ENCODE results near the gene WBP1L. TPM values are rescaled to one million over a fixed set of nuclear protein-coding genes. Genes with fewer than 3 reads are reported as not detected.

Gene WBP1L
- total and polyA plus RNA-seq, 4 donors: 12.3 to 43.6 (median 27.6) TPM

DNA sequence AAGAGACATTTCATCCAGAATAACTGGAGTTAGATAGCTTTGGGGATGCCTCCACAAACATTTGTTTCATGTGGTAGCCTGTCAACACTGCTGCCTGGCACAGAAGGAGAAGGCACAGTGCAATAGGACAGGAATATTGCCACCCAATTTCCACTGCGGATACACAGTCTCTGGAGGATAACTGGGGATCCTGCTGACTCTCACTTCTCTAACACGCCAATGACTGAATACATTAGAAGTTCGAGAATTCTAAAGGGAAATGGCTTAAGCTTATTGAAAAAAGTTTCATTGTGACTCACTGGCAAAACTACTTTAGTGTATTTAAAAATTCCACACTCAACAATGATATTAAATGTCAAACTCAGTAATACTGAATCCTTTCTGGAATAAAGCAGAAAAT, 42.5 kb upstream of the WBP1L start:
- no peak for DNase-seq (ENCODE audit: low spot score)
- Histone ChIP-seq H3K4me3 (ENCODE audit: low read depth in 1 of 3, low read length in 3 of 3) (no peak overlapping the region), H3K9ac (ENCODE audit: low read depth in 1 of 2, low read length in 2 of 2) (no peak overlapping the region), H3K4me1 (ENCODE audit: control insufficient read depth in 4 of 4, insufficient read depth in 4 of 4, low read length in 3 of 4) (no peaks in the 10 kb centered on the region), H3K36me3 (ENCODE audit: control insufficient read depth in 4 of 4, insufficient read depth in 3 of 4, low read depth in 1 of 4, low read length in 3 of 4) (peaks cover 1 to 9% (median 5%) of the 10 kb centered on the region in 4 donors), H3K27me3 (ENCODE audit: control insufficient read depth in 4 of 4, insufficient read depth in 4 of 4, low read length in 3 of 4) (no peaks in the 10 kb centered on the region), H3K27ac (ENCODE audit: low read depth in 1 of 2, low read length in 2 of 2) (no peak overlapping the region), H3K9me3 (ENCODE audit: control insufficient read depth in 4 of 4, low read length in 3 of 4) (no peaks in the 10 kb centered on the region)
- 87% methylated on average over 3 of the region's 3 CpGs for WGBS
- TF ChIP-seq YY1 (IDR thresholded peaks at IDR 0.05): no peak
- TF ChIP-seq, protein P1, sequence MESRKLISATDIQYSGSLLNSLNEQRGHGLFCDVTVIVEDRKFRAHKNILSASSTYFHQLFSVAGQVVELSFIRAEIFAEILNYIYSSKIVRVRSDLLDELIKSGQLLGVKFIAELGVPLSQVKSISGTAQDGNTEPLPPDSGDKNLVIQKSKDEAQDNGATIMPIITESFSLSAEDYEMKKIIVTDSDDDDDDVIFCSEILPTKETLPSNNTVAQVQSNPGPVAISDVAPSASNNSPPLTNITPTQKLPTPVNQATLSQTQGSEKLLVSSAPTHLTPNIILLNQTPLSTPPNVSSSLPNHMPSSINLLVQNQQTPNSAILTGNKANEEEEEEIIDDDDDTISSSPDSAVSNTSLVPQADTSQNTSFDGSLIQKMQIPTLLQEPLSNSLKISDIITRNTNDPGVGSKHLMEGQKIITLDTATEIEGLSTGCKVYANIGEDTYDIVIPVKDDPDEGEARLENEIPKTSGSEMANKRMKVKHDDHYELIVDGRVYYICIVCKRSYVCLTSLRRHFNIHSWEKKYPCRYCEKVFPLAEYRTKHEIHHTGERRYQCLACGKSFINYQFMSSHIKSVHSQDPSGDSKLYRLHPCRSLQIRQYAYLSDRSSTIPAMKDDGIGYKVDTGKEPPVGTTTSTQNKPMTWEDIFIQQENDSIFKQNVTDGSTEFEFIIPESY (IDR thresholded peaks at IDR 0.05): no peak
- TF ChIP-seq HNF4G (IDR thresholded peaks at IDR 0.05): no peak
- TF ChIP-seq GABPA (IDR thresholded peaks at IDR 0.05 in 1 of 2, conservative IDR thresholded peaks at IDR 0.05 in 1 of 2): no peak
- no peak for TF ChIP-seq RAD21 (IDR thresholded peaks at IDR 0.05)
- TF ChIP-seq, protein P2, sequence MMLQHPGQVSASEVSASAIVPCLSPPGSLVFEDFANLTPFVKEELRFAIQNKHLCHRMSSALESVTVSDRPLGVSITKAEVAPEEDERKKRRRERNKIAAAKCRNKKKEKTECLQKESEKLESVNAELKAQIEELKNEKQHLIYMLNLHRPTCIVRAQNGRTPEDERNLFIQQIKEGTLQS (IDR thresholded peaks at IDR 0.05): no peak
- TF ChIP-seq TAF1 (conservative IDR thresholded peaks at IDR 0.05): no peak
- no peak for TF ChIP-seq MAX (IDR thresholded peaks at IDR 0.05)

DNA sequence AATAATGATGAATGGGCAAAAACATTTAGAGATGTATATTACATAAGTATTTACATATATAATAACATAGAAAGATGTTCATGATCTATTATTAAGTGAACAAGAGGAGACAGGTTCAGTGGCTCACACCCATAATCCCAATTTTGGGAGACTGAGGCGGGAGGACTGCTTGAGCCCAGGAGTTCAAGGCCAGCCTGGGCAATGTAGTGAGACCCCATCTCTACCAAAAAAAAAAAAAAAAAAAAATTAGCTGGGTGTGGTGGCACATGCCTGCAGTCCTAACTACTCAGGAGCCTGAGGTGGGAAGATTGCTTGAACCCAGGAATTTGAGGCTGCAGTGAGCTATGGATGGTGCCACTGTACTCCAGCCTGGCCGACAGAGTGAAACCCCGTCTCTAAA, 42.0 kb upstream of the WBP1L start:
- H3K4me1 ChIP-seq (ENCODE audit: control insufficient read depth in 4 of 4, insufficient read depth in 4 of 4, low read length in 3 of 4): no peaks in the 10 kb centered on the region
- no peak overlapping the region for H3K9ac ChIP-seq (ENCODE audit: low read depth in 1 of 2, low read length in 2 of 2)
- no peak overlapping the region for H3K4me3 ChIP-seq (ENCODE audit: low read depth in 1 of 3, low read length in 3 of 3)
- H3K27me3 ChIP-seq (ENCODE audit: control insufficient read depth in 4 of 4, insufficient read depth in 4 of 4, low read length in 3 of 4): no peaks in the 10 kb centered on the region
- H3K36me3 ChIP-seq (ENCODE audit: control insufficient read depth in 4 of 4, insufficient read depth in 3 of 4, low read depth in 1 of 4, low read length in 3 of 4): peaks cover 1 to 9% (median 4%) of the 10 kb centered on the region in 4 donors
- no peaks in the 10 kb centered on the region for H3K9me3 ChIP-seq (ENCODE audit: control insufficient read depth in 4 of 4, low read length in 3 of 4)
- no peak for TF ChIP-seq FOXA2 (IDR thresholded peaks at IDR 0.05)
- TF ChIP-seq GABPA (IDR thresholded peaks at IDR 0.05 in 1 of 2, conservative IDR thresholded peaks at IDR 0.05 in 1 of 2): no peak
- TF ChIP-seq, protein P1 (IDR thresholded peaks at IDR 0.05): no peak
- TF ChIP-seq EGR1 (IDR thresholded peaks at IDR 0.05; ENCODE audit: low read depth in 2 of 2): no peak
- no peak for TF ChIP-seq JUND (IDR thresholded peaks at IDR 0.05)
- no peak for TF ChIP-seq TAF1 (conservative IDR thresholded peaks at IDR 0.05)
- TF ChIP-seq HNF4G (IDR thresholded peaks at IDR 0.05): no peak
- TF ChIP-seq YY1 (IDR thresholded peaks at IDR 0.05): no peak
- DNase-seq (ENCODE audit: low spot score): no peak
- H3K27ac ChIP-seq (ENCODE audit: low read depth in 1 of 2, low read length in 2 of 2): no peak overlapping the region
- WGBS: 98% methylated on average over 3 of the region's 3 CpGs

DNA sequence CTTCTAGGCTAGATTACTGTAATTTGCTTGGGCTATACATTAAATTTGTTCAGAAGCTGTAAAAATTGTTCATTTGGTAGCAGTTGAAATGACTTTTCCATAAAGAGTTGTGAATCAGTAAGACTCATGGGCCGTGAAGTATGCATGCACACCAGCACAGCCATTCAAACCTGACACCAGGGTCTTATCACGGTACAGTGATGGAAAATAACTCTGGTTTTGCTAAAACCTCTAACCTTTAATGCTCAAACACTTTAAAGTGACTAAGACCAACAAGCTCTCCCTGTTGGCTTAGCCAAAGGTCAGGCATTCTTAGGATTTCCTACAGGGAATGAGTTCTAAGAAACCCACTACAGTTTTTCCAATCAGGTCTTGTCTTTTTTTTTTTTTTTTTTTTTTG, 41.0 kb upstream of the WBP1L start:
- Histone ChIP-seq H3K27ac (ENCODE audit: low read depth in 1 of 2, low read length in 2 of 2) (no peak overlapping the region), H3K27me3 (ENCODE audit: control insufficient read depth in 4 of 4, insufficient read depth in 4 of 4, low read length in 3 of 4) (no peaks in the 10 kb centered on the region), H3K4me3 (ENCODE audit: low read depth in 1 of 3, low read length in 3 of 3) (no peak overlapping the region), H3K4me1 (ENCODE audit: control insufficient read depth in 4 of 4, insufficient read depth in 4 of 4, low read length in 3 of 4) (no peaks in the 10 kb centered on the region), H3K36me3 (ENCODE audit: control insufficient read depth in 4 of 4, insufficient read depth in 3 of 4, low read depth in 1 of 4, low read length in 3 of 4) (peaks cover 0 to 6% (median 4%) of the 10 kb centered on the region in 4 donors), H3K9ac (ENCODE audit: low read depth in 1 of 2, low read length in 2 of 2) (no peak overlapping the region), H3K9me3 (ENCODE audit: control insufficient read depth in 4 of 4, low read length in 3 of 4) (no peaks in the 10 kb centered on the region)
- 89% methylated on average over 2 of the region's 2 CpGs for WGBS
- TF ChIP-seq JUND (IDR thresholded peaks at IDR 0.05) (no peak), REST (IDR thresholded peaks at IDR 0.05) (no peak), CTCF (IDR thresholded peaks at IDR 0.05; ENCODE audit: low read depth, low read length, missing input control) (no peak)
- no peak for DNase-seq (ENCODE audit: low spot score)

All from liver (tissue), 9 donors.